GM12874 (cell line): ENCODE measurements around the gene ZMIZ1.

Experiments
- CTCF ChIP-seq: IDR thresholded peaks from 2 replicates; pipeline ENCODE4 v1.5.1; 2011; ENCODE audit warnings: low read depth, mild to moderate bottlenecking, control low read depth, low read length, moderate library complexity; ENCODE audit not compliant: insufficient read depth

The ZMIZ1 gene

GRCh38 chr10:79252971-79253370 lies 184.2 kb downstream of the ZMIZ1 start:
- TF ChIP-seq CTCF, result no peak

GRCh38 chr10:79253704-79254103 lies 184.9 kb downstream of the ZMIZ1 start:
- TF ChIP-seq CTCF, result no peak

GRCh38 chr10:79254333-79255006 lies 185.7 kb downstream of the ZMIZ1 start:
- no peak for TF ChIP-seq CTCF

- no peak for TF ChIP-seq CTCF
Measured at GRCh38 chr10:79255007-79255507, 186.3 kb downstream of the ZMIZ1 start.

GRCh38 chr10:79256264-79256806 lies 187.6 kb downstream of the ZMIZ1 start:
- no peak for TF ChIP-seq CTCF

GRCh38 chr10:79258894-79259293 lies 190.1 kb downstream of the ZMIZ1 start:
- TF ChIP-seq CTCF, result no peak

- TF ChIP-seq CTCF, result no peak
Measured at GRCh38 chr10:79259834-79260233, 191.1 kb downstream of the ZMIZ1 start.
